KOPT-K1 (cell line): Measurements from ENCODE around the gene ENOX1.
A peak's percentile ranks its signal among the peaks of the same experiment; 100 is the strongest.
"Not testable (repeated sequence)": the region's sequence is repeated elsewhere in the genome, so short reads cannot be mapped to it uniquely, and the experiment has no call there.

Source experiments
- H3K27ac ChIP-seq: fragments of 200-600 bp; sonication (generic); 2 replicates; pipeline ENCODE4 v1.5.1; 2016; ENCODE audit warnings: antibody characterized with exemption, mild to moderate bottlenecking, low read depth, low read length; ENCODE audit not compliant: poor library complexity, severe bottlenecking
- H3K36me3 ChIP-seq: fragments of 200-600 bp; sonication (generic); 2 replicates; pipeline ENCODE4 v1.5.1; 2017; ENCODE audit warnings: antibody characterized with exemption, mild to moderate bottlenecking, low read length, moderate library complexity; ENCODE audit not compliant: insufficient read depth
- H3K9me3 ChIP-seq: fragments of 200-600 bp; sonication (generic); 2 replicates; pipeline ENCODE4 v1.5.1; 2017; ENCODE audit warnings: antibody characterized with exemption, low read length, mild to moderate bottlenecking; ENCODE audit not compliant: insufficient read depth, poor library complexity, severe bottlenecking

The ENOX1 gene

DNA sequence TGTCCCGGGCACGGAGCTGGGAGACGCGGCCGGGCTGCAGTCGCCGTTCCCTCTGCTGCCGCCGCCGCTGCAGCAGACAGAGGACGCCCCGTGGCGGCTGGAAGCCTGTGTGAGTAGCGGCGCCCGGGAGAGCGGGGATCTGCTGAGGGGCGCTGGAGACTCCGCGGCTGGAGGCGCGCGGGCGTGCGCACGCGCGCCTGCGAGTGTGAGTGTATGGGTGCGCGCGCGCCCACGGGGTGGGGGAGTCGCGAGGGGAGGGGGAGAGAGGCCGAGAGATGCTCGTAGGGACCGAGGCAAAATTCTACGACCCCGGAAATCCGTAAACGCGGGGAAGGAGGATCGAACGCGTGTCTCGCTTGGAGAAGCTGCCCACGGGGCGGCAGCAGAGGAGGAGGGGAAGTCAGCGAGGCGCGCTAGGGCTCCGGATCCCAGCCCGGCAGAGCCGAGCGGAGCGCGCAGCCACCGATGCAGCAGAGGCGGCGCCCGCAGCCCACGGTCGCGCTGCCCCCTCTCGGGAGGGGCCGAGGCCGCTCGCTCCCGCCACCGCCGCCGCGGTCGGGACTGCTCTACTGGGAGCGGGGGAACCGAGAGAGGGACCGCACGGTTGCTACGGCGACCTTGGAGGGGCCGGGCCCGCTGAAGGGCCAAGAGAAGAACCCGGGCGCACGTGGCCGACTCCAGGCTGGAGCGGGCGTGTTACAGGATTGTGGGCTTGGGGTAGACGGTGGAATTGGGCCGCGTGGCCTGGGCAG, at the start of gene ENOX1:
TSS of gene ENOX1 (minus strand) at position 207 of the 752 bp plus-strand sequence.
- Histone ChIP-seq H3K36me3 (no peaks in the 10 kb centered on the region), H3K27ac (peak within 1 kb of the TSS; percentile 27), H3K9me3 (no peaks in the 10 kb centered on the region)

DNA sequence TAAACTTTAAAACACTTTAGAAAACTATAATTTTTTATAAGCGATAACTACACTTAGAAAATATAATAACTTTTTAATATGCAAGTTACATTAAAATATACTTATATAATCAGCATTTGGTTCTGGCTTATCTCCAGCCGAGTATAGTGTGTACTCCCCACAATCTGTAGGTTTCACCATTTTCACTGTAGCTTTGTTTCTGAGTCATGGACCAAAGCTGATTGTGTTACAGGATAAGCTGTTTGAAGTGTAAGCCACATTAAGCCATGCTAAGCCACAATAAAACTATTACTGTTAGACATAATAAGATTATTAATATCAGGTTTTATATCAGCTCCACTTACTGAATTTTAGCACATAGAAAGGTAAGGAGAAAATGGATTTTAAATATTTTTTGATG, 48.9 kb upstream of the ENOX1 start:
- Histone ChIP-seq H3K27ac (no peak overlapping the region), H3K36me3 (no peaks in the 10 kb centered on the region), H3K9me3 (no peaks in the 10 kb centered on the region)

DNA sequence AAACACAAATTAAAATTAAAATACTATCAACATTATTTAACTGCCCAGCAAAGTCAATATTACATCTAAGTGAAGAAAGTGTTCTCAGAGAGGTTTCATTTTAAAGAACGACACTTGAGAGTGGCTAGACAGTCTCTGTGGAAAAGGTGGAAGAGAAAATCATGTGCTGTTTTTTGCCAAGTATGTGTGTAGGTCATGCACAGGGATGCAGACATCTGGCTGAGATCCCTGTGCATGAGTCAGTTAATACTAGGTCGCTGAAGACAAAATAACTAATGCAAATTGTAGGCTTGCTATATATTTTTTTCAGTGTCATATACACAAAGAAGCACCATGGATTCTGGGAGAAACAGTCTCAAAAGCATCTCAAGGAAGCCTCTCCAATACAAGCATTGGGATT, 44.3 kb upstream of the ENOX1 start:
- H3K9me3 ChIP-seq, result no peaks in the 10 kb centered on the region
- no peak overlapping the region for H3K27ac ChIP-seq
- no peaks in the 10 kb centered on the region for H3K36me3 ChIP-seq

DNA sequence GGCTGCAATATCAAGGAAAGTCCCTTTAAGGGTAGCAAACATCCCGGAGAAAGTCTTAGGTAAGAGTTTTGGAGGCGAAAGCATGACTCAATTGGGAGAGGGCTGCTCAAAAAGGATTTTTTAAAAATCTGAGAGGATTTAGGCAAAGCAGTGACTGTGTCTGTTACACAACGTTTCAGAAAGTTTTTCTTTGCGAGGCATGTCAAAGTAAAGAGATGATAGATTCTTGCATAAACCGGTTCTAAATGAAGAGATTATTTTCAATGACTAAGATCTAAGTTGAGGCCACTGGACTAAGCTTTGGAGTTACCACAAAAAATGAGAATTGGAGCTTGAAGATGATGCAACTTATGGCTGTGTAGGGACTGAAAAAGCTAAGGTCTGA, 43.7 kb upstream of the ENOX1 start:
- no peaks in the 10 kb centered on the region for H3K36me3 ChIP-seq
- no peak overlapping the region for H3K27ac ChIP-seq
- H3K9me3 ChIP-seq, result no peaks in the 10 kb centered on the region

DNA sequence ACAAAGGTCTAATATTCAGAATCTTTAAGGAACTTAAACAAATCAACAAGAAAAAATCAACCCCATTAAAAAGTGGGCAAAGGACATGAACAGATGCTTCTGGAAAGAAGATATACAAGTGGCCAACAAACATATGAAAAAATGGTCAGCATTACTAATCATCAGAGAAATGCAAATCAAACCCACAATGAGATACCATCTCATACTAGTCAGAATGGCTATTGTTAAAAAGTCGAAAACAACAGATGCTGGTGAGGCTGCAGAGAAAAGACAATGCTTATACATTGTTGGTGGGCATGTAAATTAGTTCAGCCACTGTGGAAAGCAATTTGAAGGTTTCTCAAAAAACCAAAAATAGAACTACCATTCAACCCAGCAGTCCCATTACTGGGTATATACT, 37.9 kb upstream of the ENOX1 start:
- not testable (repeated sequence) for H3K27ac ChIP-seq, H3K36me3 ChIP-seq, H3K9me3 ChIP-seq

DNA sequence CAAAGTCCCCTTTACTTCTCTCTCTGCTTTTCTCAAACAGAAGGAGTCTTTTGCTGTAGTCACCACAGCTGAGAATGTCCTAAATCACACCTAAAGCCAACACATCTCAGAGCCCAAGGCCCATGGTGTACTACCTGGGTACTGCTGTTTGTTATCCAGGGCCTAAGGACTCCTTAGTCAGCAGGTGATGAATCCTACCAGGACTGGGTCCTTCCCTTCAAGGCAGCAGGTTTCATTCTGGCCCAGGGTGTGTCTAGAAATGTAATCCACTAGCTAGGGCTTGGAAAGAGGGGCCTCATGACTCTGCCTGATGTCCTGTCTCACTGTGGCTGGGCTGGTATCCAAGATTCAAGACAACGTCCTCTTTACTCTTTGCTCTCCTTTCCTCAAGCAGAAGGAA, 36.2 kb upstream of the ENOX1 start:
- no peak overlapping the region for H3K27ac ChIP-seq

DNA sequence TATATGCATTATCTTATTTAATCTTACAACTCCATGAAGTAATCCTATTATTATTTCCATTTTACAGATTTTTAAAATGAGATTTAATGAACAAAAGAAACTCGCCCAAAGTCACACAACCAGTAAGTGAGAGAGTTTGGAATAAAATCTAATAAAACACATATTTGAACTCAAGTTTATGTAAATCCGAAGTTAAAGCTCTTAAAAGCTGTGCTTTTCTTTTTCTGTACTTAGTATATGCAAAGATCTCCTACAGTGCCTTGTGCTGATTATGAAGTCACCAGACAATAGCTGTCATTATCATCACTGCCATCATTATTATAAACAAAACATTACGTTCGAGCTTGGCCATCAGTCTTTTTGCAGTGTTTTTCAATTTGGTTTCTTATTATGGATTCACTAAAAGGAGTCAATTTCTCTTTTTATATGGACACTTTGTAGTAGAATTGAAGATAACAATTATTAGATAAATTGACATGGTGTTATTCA, 29.7 kb upstream of the ENOX1 start:
- no peaks in the 10 kb centered on the region for H3K9me3 ChIP-seq
- H3K36me3 ChIP-seq, result no peaks in the 10 kb centered on the region
- no peak overlapping the region for H3K27ac ChIP-seq

More for the DNA sequence above, 36.2 kb upstream of the ENOX1 start:
- no peaks in the 10 kb centered on the region for H3K36me3 ChIP-seq
- H3K9me3 ChIP-seq, result no peaks in the 10 kb centered on the region

DNA sequence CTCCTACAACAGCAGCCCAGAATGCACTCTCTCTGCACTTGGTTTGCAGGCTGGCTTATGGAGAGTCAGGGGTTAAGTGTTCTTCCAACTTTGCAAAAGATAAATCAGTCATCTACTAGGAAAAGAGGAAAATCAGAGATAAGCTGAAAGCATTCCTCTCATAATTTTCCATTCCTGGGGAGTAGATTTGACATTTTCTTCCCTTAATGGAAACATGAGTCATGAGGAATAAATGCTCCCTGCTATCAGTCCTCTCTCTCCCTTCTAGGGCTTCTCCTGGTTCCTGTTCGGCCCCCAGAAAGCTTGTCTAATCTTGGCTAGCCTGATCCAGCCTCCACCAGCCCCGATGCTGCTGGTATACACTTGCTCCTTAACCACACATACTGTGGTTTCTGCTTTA, 28.4 kb upstream of the ENOX1 start:
- Histone ChIP-seq H3K36me3 (no peaks in the 10 kb centered on the region), H3K27ac (no peak overlapping the region), H3K9me3 (no peaks in the 10 kb centered on the region)

DNA sequence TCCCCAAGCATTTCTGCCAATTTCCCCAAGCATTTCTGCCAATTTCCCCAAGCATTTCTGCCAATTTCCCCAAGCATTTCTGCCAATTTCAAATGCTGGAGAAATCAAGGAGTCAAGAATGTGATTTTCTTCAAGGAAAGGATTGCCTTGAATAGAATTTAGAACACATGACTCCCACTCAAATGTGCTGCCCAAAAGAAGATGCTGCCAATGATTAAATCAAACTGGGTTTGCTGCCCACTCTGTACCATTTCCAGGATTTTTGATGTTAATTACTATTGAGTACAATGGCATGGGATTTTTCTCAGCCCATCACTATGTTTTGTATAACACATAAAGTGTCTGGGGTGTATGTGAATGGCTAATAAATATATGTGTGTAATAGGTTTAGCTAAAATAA, 21.9 kb upstream of the ENOX1 start:
- Histone ChIP-seq H3K36me3 (no peaks in the 10 kb centered on the region), H3K9me3 (no peaks in the 10 kb centered on the region), H3K27ac (no peak overlapping the region)

DNA sequence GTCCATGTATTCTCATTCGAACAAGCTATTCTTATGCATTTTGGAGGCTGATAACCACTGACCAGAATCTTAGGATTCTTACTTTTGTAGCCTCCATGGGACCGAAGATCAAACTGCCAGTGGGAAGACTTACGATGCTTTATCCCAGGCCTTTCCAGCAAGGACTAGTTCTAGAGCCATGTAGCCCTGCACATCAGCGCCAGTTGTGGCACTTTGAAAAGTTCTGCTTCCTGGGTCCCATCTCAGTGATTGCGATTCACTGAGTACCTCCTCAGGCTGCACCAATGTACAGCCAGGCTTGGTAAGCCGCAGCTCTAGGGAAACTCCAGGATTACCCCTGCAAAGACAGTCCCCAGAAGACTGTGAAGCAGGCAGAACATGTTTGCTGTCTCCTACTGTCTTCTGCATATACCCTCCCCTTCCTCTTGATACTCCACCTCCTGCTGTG, 18.9 kb upstream of the ENOX1 start:
- no peaks in the 10 kb centered on the region for H3K9me3 ChIP-seq
- no peaks in the 10 kb centered on the region for H3K36me3 ChIP-seq
- H3K27ac ChIP-seq, result no peak overlapping the region

DNA sequence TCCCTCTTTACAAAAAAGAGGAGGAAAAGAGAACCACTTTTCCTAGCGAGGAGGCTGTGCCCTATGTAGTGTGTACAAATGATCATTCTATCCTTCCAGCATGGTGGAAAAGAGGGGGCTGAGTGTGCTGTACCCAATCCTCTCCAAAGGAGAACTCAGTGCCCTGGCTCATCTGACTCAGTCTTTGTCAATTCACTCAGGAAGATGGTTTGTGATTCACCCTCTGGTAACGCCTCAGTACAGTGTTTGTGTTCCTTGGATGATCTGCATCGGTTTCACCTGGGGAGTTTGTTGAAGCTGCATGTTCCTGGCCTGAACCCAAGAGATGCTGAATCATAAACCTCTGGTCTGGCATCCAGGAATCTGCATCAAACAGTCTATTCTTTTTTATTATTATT, 18.3 kb upstream of the ENOX1 start:
- no peaks in the 10 kb centered on the region for H3K9me3 ChIP-seq
- H3K36me3 ChIP-seq, result no peaks in the 10 kb centered on the region
- no peak overlapping the region for H3K27ac ChIP-seq

DNA sequence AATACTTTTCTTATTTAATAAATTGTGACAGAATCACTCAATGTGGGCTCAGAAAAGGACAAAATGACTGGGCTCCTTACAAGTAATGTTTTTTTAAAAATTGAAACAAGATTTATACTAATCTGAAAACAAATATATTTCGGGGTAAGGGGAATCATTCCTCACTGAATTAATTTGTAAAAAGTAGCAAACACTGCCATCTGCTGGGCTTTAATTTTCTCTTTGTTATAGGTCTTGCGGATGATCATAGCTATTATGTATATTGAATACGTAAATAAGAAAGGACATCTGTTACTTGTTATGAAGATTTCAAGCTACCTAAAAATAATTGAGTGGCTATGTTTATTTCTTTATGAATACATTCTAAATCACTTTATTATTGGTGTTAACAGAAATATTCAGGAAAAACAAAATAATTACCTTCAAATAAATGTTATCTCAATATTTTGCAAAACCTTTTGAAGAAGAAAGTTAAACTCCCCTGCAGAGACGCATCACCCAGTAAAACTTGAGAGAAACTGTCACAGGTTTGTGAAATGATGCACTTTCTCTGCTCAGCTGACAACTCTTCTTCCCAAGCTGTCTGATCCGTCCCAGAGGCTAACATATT, 17.8 kb upstream of the ENOX1 start:
- Histone ChIP-seq H3K27ac (no peak overlapping the region), H3K9me3 (no peaks in the 10 kb centered on the region), H3K36me3 (no peaks in the 10 kb centered on the region)

DNA sequence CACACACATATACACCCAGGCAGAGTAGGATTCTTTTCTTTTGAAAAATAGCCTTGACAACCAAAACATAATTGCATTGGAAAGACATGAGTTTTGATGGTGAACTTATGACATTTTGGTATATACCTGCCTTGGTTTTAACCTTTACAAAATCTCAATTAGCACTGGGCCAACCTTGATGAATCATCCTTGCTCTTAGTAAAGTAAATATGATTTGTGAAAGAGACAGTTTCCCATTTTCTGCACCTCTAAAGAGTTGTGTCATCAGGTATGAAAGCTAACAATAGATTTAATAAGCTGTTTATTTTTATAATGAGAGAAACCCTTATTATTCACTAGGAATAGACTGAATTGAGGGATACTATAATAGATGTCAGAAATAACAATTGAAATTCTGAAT, 15.7 kb upstream of the ENOX1 start:
- Histone ChIP-seq H3K9me3 (no peaks in the 10 kb centered on the region), H3K27ac (no peak overlapping the region)

DNA sequence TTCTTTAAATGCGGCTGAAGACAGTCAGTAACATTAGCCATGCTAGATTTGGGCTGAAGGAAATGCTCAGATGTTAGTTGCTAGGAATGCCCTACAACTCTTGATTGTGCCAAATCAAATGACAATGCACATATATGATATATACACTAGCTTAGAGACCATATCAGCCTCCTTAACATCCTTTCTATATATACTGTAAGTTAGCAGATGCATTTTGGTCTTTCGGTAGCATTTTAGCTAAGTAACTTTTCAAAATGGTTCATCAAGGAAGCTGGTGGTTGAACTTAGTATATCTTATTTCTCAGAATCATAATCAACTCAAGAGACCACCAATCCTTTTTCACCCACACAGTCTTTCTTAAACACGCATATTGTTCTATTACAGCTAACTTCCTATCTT, 14.1 kb upstream of the ENOX1 start:
- Histone ChIP-seq H3K36me3 (no peaks in the 10 kb centered on the region), H3K9me3 (no peaks in the 10 kb centered on the region), H3K27ac (no peak overlapping the region)

More for the DNA sequence above, 15.7 kb upstream of the ENOX1 start:
- no peaks in the 10 kb centered on the region for H3K36me3 ChIP-seq

DNA sequence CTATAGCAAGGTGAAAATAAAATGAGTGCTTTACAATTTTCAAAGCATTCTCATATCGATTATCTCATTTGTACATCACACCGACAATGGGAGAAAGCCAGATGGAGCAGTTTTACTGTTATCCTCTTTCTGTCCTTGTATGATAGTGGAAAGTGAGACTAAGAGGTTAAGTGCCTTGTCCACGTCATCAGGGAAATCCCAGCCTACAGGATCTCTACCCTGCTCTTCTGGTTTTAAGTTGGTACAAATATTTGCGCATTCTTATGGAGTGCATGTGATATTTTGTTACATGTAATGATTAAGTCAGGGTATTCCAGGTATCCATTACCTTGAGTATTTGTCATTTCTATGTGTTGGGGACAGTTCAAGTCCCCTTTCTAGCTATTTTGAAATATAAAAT, 12.4 kb upstream of the ENOX1 start:
- Histone ChIP-seq H3K36me3 (no peaks in the 10 kb centered on the region), H3K27ac (no peak overlapping the region), H3K9me3 (no peaks in the 10 kb centered on the region)

DNA sequence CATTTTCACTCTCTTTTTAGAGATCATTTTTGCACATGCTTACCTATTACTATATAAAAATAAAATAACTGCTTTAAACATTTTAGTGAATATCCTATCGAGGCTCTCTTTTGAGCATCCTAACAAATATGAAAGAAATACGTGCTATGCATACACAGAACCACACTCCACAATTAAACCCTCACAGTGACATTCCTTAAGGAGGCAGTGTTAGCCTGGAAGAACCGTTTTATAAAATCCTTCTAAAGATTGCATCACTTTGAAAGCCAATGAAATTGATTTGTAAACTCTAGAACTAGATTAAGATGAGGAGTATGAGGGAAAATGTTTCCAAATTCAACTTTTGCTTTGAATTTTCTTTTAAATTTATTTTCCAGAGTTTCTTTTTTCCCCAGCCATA, 11.1 kb upstream of the ENOX1 start:
- Histone ChIP-seq H3K36me3 (no peaks in the 10 kb centered on the region), H3K9me3 (no peaks in the 10 kb centered on the region), H3K27ac (no peak overlapping the region)
